H1 (cell line): ENCODE results near the gene CTSL. TPM values are rescaled to one million over a fixed set of nuclear protein-coding genes. Genes with fewer than 3 reads are reported as not detected.

Experiments used
- polyA plus RNA-seq, 7 experiments: library from polyadenylated mRNA; depleted of rRNA in 3 of 7; stranded (reverse) in 5 of 7; unstranded in 2 of 7; fragments of >200 nt in 5 of 7; fragments of 200-250 nt in 2 of 7; gene quantifications; 1 replicate in 5 of 7; 2 replicates in 1 of 7; 4 replicates in 1 of 7; pipeline versions ENCODE4 v1.2.1 to v1.2.3, GENCODE V29; 2011 to 2013; ENCODE audit warnings: missing spikeins in 2 of 7, mixed read lengths in 2 of 7
- total RNA-seq: library from RNA; stranded (reverse); fragmentation: NEBNext Ultra II Directional; extraction: Animal tissue kit (Norgen Biotek cat#: 25700); gene quantifications from 2 replicates; pipeline ENCODE4 v1.2.1, GENCODE V29; 2021

The CTSL gene
- total and polyA plus RNA-seq, 2 of the 8 experiments (the other 6 are each of a cell fraction or from before 2014, with no cell fraction given), result 34.2 to 38.2 TPM

Other genes with a start within 250 kb of the CTSL start
- gene DAPK1, start 228.3 kb upstream of the CTSL start, total RNA-seq, result 128 and 131 TPM in 2 replicates
- 62.4 and 64.9 TPM in 2 replicates for gene DAPK1, start 228.3 kb upstream of the CTSL start, polyA plus RNA-seq (2011; rRNA removed)
- 0.09 TPM in 1 of 2 replicates, not detected in the other for gene SPATA31E1, start 156.8 kb downstream of the CTSL start, total RNA-seq
- gene SPATA31E1, start 156.8 kb downstream of the CTSL start, polyA plus RNA-seq (2011; rRNA removed), result 0.05 and 0.09 TPM in 2 replicates
- 0.11 TPM in 1 of 2 replicates, not detected in the other for gene SPATA31C1, start 191.8 kb downstream of the CTSL start, total RNA-seq
- gene SPATA31C1, start 191.8 kb downstream of the CTSL start, polyA plus RNA-seq (2011; rRNA removed), result 0.15 and 0.19 TPM in 2 replicates
- 3.9 and 4.1 TPM in 2 replicates for gene CDK20, start 248.4 kb downstream of the CTSL start, total RNA-seq
- gene CDK20, start 248.4 kb downstream of the CTSL start, polyA plus RNA-seq (2011; rRNA removed), result 7.8 and 8.5 TPM in 2 replicates